ENCODE measurements around the gene RNF44. TPM values are rescaled to one million over a fixed set of nuclear protein-coding genes. Genes with fewer than 3 reads are reported as not detected.

Gene RNF44
- total RNA-seq, 1 donor from 2014 or later: 96.5 TPM

- CTCF ChIA-PET: interaction anchor here (1.0 to 3.3 kb wide), 3 partner anchors 9 to 118 kb away, joined by 3 to 19 read pairs (median 3); partner anchors contain the start of genes CLTB and FAF2
- no peak for DNase-seq
- intact Hi-C loops (cut with micrococcal nuclease): loop anchor here (1.0 to 10.0 kb wide), 6 partner anchors 8 to 1580 kb away; partner anchors contain the start of genes EIF4E1B, N4BP3, NSD1 and PRELID1
Measured at GRCh38 chr5:176534640-176535039, 2.6 kb downstream of the RNF44 start.

DNA sequence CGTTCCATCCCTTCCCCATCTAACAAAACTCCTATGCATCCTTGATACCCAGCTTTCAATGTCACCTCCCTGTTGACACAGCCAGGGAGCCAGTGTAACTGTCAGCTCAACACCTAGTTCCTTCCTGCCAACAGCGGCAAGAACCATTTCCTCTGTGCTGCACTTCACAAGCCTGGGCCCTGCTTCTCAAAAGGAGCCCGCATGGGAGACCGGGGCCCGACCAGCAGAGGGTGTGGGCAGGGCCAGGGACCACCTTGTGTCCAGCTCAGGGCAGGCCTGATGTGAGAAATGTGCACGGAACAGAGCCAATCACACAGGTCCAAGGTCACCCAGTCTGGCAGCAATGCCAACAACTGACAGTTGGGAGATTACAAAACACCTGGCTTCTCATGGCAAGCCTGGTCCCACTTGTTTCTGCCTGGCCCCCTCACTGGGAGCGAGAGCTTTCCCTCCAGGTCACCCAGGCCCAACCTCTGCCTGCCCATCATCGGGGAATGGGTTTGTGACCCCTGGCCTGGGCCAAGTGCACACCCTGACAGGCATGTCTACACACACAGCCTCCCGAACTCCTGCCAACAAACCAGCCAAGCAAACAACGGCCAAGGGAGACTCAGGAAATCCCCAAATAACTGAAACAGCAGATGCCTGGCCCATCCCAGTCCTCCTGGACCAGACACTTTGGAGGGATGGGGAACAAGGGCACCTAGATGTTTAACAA is 3.1 kb downstream of the RNF44 start:
- intact Hi-C loops (cut with micrococcal nuclease): loop anchor here (1.0 to 10.0 kb wide), 3 partner anchors 8 to 1581 kb away; partner anchors contain the start of gene N4BP3
- Mint-ChIP-seq H3K36me3 (ENCODE audit: low read depth) (peaks cover 30% of the 10 kb centered on the region), H3K9me3 (no peaks in the 10 kb centered on the region), H3K4me1 (peaks cover 67% of the 10 kb centered on the region), H3K27ac (peak overlapping the region; percentile 95), H3K4me3 (peak overlapping the region; percentile 97), H3K27me3 (no peaks in the 10 kb centered on the region)
- CTCF ChIA-PET: interaction anchor here (1.0 to 3.3 kb wide), 2 partner anchors 9 to 86 kb away, joined by 3 to 19 read pairs; partner anchors contain the start of gene FAF2
- ATAC-seq (ENCODE audit: low read depth) (no peak), DNase-seq (no peak)
- POLR2A ChIA-PET: interaction anchor here (0.7 to 2.9 kb wide), 5 partner anchors 9 to 146 kb away, joined by 3 to 26 read pairs (median 3); partner anchors contain the start of genes HIGD2A, NOP16 and TSPAN17
- TF ChIP-seq, protein P1, sequence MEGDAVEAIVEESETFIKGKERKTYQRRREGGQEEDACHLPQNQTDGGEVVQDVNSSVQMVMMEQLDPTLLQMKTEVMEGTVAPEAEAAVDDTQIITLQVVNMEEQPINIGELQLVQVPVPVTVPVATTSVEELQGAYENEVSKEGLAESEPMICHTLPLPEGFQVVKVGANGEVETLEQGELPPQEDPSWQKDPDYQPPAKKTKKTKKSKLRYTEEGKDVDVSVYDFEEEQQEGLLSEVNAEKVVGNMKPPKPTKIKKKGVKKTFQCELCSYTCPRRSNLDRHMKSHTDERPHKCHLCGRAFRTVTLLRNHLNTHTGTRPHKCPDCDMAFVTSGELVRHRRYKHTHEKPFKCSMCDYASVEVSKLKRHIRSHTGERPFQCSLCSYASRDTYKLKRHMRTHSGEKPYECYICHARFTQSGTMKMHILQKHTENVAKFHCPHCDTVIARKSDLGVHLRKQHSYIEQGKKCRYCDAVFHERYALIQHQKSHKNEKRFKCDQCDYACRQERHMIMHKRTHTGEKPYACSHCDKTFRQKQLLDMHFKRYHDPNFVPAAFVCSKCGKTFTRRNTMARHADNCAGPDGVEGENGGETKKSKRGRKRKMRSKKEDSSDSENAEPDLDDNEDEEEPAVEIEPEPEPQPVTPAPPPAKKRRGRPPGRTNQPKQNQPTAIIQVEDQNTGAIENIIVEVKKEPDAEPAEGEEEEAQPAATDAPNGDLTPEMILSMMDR (IDR thresholded peaks at IDR 0.05): no peak

More at GRCh38 chr5:176534640-176535039, 2.6 kb downstream of the RNF44 start:
- Mint-ChIP-seq H3K27ac (peak overlapping the region; percentile 95), H3K36me3 (ENCODE audit: low read depth) (peaks cover 24% of the 10 kb centered on the region), H3K27me3 (no peaks in the 10 kb centered on the region), H3K4me1 (peaks cover 62% of the 10 kb centered on the region), H3K9me3 (no peaks in the 10 kb centered on the region), H3K4me3 (peak overlapping the region; percentile 97)
- POLR2A ChIA-PET: interaction anchor here (1.0 to 4.2 kb wide), 7 partner anchors 8 to 173 kb away, joined by 4 to 53 read pairs (median 22); partner anchors contain the start of genes CLTB, FAF2, HIGD2A and KIAA1191
- ATAC-seq (ENCODE audit: low read depth): no peak
- TF ChIP-seq, protein P1 (IDR thresholded peaks at IDR 0.05): no peak

- peaks cover 35% of the 10 kb centered on the region for H3K36me3 Mint-ChIP-seq (ENCODE audit: low read depth)
- peak overlapping the region; percentile 97 for H3K4me3 Mint-ChIP-seq
- no peaks in the 10 kb centered on the region for H3K9me3 Mint-ChIP-seq
- ChIA-PET POLR2A (interaction anchor here (0.7 to 2.9 kb wide), 4 partner anchors 10 to 124 kb away, joined by 3 to 26 read pairs (median 3); partner anchors contain the start of gene TSPAN17), CTCF (interaction anchor here (3.3 kb wide), 1 partner anchor 10 kb away, joined by 19 read pairs; no protein-coding TSS in a partner anchor)
- no peak for DNase-seq
- peak overlapping the region; percentile 95 for H3K27ac Mint-ChIP-seq
- TF ChIP-seq, protein P1 (IDR thresholded peaks at IDR 0.05): no peak
- peaks cover 67% of the 10 kb centered on the region for H3K4me1 Mint-ChIP-seq
- no peak for ATAC-seq (ENCODE audit: low read depth)
- intact Hi-C loops (cut with micrococcal nuclease): loop anchor here (10.0 kb wide), 1 partner anchor 1581 kb away; the partner anchor contains the start of gene N4BP3
- H3K27me3 Mint-ChIP-seq: no peaks in the 10 kb centered on the region
Measured at GRCh38 chr5:176533390-176533789, 3.8 kb downstream of the RNF44 start.

GRCh38 chr5:176532795-176533194 is 4.4 kb downstream of the RNF44 start:
- ChIA-PET POLR2A (interaction anchor here (0.5 to 1.3 kb wide), 3 partner anchors 17 to 127 kb away, joined by 3 to 7 read pairs (median 7); no protein-coding TSS in a partner anchor), CTCF (interaction anchor here (3.3 kb wide), 1 partner anchor 10 kb away, joined by 19 read pairs; no protein-coding TSS in a partner anchor)
- Mint-ChIP-seq H3K27ac (peak overlapping the region; percentile 95), H3K36me3 (ENCODE audit: low read depth) (peaks cover 40% of the 10 kb centered on the region), H3K9me3 (no peaks in the 10 kb centered on the region), H3K27me3 (no peaks in the 10 kb centered on the region), H3K4me3 (no peak overlapping the region), H3K4me1 (peaks cover 64% of the 10 kb centered on the region)
- no peak for DNase-seq
- TF ChIP-seq, protein P1 (IDR thresholded peaks at IDR 0.05): no peak
- intact Hi-C loops (cut with micrococcal nuclease): loop anchor here (10.0 kb wide), 1 partner anchor 1582 kb away; the partner anchor contains the start of gene N4BP3
- ATAC-seq (ENCODE audit: low read depth): no peak
